Left lobe of liver (tissue), 2 donors: ENCODE results near the gene VPS29. TPM values are rescaled to one million over a fixed set of nuclear protein-coding genes. Genes with fewer than 3 reads are reported as not detected.
A peak's percentile ranks its signal among the peaks of the same experiment; 100 is the strongest.
"Not testable (repeated sequence)": the region's sequence is repeated elsewhere in the genome, so short reads cannot be mapped to it uniquely, and the experiment has no call there.

Experiments used
- ATAC-seq: fragments of 200-7000 bp; cut with Tn5 transposase; one replicate; pipeline ENCODE4 v1.9.1; 2020; ENCODE audit warnings: mild to moderate bottlenecking, moderate library complexity
- DNase-seq: peaks from one replicate; pipeline ENCODE4 v3.0.0-alpha.2; 2020; ENCODE audit warnings: low spot score
- total RNA-seq: library from RNA; stranded (reverse); gene quantifications from one replicate; pipeline ENCODE4 v1.2.1, GENCODE V29; 2021
- donor health status: DM: no; HTN: no; CAD: no; lungs with moderate emphysema.
- donor health status: DM: no; HTN: yes; CAD: no.

Gene VPS29
- total RNA-seq, 1 donor from 2014 or later = 42.3 TPM

- DNase-seq (no peak), ATAC-seq (no peak)
Observed at GRCh38 chr12:110528277-110528839, 26.4 kb upstream of the VPS29 start.

GRCh38 chr12:110520876-110521712, 19.2 kb upstream of the VPS29 start:
- DNase-seq, ATAC-seq: not testable (repeated sequence)

- not testable (repeated sequence) for DNase-seq, ATAC-seq
Observed at GRCh38 chr12:110518014-110518413, 16.1 kb upstream of the VPS29 start.

- ATAC-seq = no peak
Observed at GRCh38 chr12:110516995-110517394, 15.1 kb upstream of the VPS29 start.

GRCh38 chr12:110514363-110514762, 12.5 kb upstream of the VPS29 start:
- no peak for ATAC-seq
- DNase-seq = no peak

More at GRCh38 chr12:110516995-110517394, 15.1 kb upstream of the VPS29 start:
- no peak for DNase-seq

GRCh38 chr12:110513842-110514241, 11.9 kb upstream of the VPS29 start:
- DNase-seq (no peak), ATAC-seq (no peak)

DNA sequence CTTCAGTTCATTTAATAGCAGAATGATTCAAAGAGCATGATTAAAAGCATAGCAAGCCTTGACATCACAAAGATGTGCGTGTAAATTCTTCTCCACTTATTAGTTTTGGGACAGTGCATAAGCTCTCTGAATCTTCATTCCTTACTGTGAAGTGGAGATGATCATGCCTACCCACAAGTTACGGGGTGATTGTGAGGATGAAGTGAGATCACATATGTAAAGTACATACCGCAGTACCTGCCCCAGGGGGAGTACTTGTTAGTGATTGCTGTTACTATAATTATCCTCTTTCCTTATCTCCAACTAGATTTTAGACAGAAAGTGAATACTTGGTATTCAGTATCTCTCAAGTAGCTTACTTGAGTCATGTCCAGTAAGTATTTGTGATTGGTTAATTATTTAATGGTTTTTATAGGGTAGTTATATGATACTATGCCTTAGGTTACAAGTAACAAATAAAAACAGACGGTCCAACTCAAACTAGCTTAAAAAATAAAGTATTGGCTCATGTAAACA, 6.2 kb upstream of the VPS29 start:
- no peak for ATAC-seq
- DNase-seq = no peak

DNA sequence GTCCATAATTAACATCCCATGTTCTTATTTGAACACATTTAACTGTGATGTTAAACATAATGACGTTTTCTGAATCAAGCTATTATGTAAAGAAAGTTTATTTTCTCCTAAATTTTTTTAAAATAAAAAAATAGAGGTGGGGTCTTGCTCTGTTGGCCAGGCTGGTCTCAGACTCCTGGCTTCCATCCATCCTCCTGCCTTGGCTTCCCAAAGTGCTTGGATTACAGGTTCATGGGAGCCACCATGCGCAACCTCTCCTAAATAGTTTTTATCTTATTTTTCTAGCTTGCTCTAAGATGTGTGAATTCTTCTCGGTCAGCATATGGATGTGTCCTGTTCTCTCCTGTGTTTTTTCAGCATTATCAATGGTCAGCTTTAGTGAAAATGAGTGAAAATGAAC, 3.4 kb upstream of the VPS29 start:
- ATAC-seq = no peak
- DNase-seq = no peak

DNA sequence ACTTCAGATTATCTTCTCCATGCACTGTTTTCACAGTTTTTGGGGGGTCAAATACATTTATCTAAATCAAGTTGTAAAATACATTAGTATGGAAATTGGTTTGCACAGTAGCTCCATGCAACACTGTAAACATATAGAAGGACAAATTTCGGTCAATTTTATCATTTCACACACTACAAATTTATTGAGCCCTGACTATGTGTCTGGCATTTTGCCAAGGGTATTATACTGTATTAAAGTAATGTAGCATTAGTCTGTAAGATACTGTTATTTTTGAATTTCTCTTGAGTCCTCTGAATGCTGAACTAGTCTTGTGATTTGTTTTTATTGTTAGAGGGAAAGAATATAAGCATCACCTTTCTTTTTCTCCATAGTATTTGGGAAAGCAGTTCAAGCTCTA, 1.5 kb upstream of the VPS29 start:
- ATAC-seq = no peak
- DNase-seq = no peak

DNA sequence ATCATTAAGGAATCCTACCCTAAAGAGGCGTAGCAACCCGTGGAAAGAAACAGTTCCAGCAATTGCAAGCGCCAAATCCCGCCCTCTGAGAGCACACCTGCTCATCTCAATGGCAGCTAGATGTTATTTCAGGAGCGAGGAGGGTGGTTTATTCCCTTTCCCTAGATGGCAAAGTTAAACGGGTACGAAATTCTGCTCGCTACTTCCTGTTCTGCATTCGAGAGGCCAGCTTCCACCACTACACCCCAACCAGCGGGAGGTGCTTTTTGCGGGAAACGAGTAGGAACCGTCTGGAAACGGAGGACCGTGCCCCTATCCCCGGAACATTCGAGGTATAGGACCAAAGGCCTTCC, 536 bp downstream of the VPS29 start:
- ATAC-seq (peak; percentile 69), DNase-seq (peak; percentile 57)

- ATAC-seq = no peak
- no peak for DNase-seq
Observed at GRCh38 chr12:110498984-110499706, 2.8 kb downstream of the VPS29 start.

DNA sequence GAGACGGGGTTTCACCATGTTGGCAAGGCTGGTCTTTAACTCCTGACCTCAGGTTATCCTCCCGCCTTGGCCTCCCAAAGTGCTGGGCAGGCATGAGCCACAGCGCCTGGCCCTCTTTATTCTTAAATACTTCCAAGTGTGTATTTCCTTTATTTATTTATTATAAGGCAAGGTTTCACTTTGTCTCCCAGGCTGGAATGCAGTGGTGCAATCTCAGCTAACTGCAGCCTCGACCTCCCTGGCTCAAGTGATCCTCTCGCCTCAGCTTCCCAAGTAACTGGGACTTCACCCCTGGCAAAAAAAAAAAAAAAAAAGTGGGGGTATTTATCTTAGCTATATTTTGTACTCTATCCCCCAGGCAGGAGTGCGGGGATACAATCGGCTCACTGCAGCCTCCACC, 26.5 kb downstream of the VPS29 start:
- DNase-seq = no peak
- ATAC-seq = no peak

- ATAC-seq (peak; percentile 91), DNase-seq (peak; percentile 97)
Observed at GRCh38 chr12:110468214-110469048, 33.5 kb downstream of the VPS29 start, which contains the start of the genes FAM216A and GPN3. TSS of gene FAM216A (plus strand) at chr12:110468845. CDS start at chr12:110468876, 31 bp downstream. TSS of gene GPN3 (minus strand) at chr12:110468257. CDS start at chr12:110468203, 54 bp downstream.

GRCh38 chr12:110467847-110468213, 34.1 kb downstream of the VPS29 start:
- no peak for DNase-seq
- ATAC-seq = no peak

DNA sequence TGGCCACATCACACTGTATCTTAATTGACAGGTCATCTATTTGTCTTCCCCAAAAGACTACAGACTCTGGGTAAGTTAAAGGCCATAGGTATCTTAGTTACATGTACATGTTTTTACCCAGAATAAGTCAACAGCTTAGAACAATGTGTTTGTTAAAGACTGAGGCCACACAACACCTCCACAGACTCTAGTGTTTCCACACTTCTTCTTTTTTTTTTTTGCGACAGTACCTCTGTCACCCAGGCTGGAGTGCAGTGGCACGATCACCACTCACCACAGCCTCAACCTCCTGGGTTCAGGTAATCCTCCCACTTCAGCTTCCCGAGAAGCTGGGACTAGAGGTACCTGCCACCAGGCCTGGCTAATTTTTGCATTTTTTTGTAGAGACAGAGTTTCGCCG, 35.1 kb downstream of the VPS29 start:
- DNase-seq (no peak), ATAC-seq (no peak)

- DNase-seq, ATAC-seq: not testable (repeated sequence)
Observed at GRCh38 chr12:110465765-110466164, 36.1 kb downstream of the VPS29 start.

- no peak for ATAC-seq
- DNase-seq = no peak
Observed at GRCh38 chr12:110465024-110465423, 36.9 kb downstream of the VPS29 start.

DNA sequence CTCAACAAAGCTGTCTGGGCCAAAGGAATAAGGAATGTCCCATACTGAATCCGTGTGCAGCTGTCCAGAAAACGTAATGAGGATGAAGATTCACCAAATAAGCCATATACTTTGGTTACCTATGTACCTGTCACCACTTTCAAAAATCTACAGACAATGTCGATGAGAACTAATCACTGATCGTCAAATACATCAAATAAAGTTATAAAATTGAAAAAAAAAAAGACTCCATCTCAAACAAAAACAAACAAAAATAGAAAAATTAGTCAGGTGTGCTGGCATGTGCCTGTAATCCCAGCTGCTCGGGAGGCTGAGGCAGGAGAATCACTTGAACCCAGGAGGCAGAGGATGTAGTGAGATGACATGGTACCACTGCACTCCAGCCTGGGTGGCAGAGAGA, 40.7 kb downstream of the VPS29 start:
- not testable (repeated sequence) for ATAC-seq, DNase-seq

DNA sequence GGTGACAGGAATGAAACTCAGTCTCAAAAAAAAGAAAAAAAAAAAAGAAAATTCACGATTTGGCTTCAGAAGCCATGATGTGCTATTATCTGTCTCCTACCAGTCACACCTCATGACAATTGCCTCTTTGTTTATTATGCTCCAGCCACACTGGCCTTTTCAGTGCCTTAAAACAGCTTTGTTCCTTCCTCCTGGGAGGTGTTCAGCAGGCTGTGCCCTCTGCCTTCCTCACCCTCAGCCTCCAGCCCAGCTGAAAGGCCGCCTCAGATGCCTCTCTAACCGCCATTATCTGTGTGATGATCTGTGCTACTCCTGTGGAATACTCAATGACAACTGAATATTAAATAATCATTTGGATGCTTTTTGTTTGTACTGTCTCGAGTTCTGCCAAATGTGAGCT, 43.2 kb downstream of the VPS29 start:
- no peak for ATAC-seq
- DNase-seq = no peak

GRCh38 chr12:110453569-110454296, 48.2 kb downstream of the VPS29 start:
- ATAC-seq (peak; percentile 25), DNase-seq (no peak)
